Iris pigment epithelial cell (primary cell): ENCODE results near the gene WWOX.
"Not testable (repeated sequence)": the region's sequence is repeated elsewhere in the genome, so short reads cannot be mapped to it uniquely, and the experiment has no call there.

ENCODE experiments used
- DNase-seq: peaks from one replicate; pipeline ENCODE4 v3.0.0-alpha.2; 2011; ENCODE audit warnings: low read depth

WWOX gene

GRCh38 chr16:79036541-79036940, 937.1 kb downstream of the WWOX start:
- DNase-seq = no peak

DNA sequence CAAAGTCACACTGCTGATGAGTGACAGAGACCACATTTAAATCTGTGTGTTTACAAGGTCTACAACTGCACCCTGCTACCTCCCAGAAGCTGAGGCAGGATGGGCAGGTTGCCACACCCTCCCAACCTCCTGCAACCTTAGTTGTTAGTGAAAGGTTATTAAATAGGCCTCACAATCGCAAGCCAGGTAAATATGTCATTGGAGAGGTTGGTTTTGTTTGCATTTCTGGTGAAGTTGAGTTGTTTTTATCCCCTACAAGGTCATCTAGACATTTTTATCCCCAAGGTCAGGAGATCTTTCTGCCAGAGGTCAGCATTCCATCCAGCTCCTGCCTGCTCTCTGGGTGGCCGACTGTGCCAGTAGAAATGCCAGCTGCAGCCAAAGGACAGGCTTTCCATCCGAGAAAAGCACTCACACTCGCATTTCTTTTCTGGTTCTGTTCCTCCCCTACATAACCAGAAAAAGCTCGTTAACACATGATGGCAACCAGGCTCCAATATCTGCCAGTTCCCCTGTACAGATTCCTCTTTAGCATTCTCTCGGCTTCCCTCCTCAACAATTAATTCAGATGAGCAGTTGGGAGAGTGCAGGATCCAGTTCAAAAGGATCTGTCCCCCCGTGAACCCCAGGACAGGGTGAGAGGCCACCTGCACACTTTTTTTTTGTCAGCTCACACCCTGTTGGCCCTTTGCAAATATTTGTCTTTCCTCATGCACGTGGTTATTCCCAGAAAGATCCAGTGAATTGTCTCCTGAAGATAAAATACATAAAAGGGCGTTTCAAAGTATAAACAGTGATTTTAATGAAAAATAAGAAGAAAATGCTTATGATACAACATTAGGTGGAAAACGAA, 938.3 kb downstream of the WWOX start:
- DNase-seq = no peak

GRCh38 chr16:79041206-79041605, 941.8 kb downstream of the WWOX start:
- DNase-seq = no peak

DNA sequence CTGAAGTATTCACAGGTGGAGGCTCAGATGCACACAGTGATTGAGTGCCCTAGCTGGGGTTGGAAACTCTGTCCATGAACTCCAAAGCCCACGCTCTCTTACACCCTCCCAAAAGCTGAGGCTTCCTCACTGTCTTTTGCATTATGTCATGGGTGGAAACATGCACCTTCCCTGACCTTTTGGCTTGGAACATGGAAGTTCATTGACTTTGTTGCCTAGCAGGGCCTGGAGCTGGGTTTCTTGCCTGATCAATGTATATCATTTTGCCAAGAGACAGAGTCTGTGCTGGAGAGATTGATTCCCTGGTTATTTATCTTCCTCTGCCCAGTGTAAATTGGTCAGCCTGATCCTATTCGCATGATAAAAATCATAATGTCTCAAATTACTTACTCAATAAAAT, 942.7 kb downstream of the WWOX start:
- no peak for DNase-seq

DNA sequence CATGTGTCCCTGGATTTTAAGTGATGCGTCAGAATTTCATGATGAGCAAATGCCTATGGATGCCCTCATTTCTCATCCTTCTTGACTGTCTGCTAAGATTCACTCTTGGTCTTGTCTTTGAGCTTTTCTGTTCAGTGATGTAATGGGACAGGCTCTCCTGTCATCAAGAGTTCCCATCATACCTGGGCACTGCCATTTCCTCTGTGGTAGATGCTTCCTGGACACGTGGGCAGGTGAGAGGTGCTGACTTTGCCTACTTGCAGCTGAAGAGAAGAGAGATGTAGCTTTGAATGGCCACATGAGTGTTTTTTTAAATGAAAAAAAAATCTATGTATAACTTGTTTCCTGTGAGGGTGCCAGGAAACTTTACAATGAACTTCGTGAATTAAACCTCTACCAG, 943.4 kb downstream of the WWOX start:
- DNase-seq = no peak

- DNase-seq = no peak
Observed at GRCh38 chr16:79045191-79045590, 945.7 kb downstream of the WWOX start.

DNA sequence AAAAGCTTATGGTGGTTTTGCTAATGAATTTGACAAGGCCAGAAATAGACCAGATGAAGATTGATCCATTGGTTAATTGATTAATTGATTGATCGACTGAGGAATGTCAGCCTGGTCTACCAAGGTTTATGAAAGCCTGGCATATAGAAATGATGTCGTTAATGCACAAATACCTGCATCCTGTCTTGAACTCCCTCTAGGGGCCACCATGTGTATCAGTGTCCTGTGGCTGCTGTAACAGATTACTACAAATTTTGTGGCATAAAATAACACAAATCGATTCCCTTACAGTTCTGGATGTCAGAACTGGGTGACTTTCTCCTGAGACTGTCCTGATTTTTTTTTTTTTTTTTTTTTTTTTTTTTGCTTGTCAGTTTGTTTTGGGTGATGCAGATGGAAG, 947.9 kb downstream of the WWOX start:
- no peak for DNase-seq

DNA sequence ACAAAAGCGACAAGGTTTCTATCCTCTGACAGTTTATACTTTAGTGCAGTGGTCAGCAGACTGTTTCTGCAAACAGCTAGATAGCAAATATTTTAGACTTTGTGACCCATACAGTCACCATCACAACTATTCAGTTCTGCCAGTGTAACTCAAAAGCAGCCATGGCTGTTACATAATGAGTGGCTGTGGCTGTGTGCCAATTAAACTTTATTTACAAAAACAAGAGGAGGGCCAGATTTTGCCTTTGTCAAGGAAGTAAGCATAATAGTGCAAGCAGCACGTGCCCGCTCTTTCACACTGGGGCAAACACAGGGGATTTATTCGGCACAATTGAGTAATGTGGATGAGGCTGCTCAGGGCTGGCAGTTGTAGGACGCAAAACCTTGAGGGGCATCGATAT, 949.6 kb downstream of the WWOX start:
- DNase-seq = no peak

DNA sequence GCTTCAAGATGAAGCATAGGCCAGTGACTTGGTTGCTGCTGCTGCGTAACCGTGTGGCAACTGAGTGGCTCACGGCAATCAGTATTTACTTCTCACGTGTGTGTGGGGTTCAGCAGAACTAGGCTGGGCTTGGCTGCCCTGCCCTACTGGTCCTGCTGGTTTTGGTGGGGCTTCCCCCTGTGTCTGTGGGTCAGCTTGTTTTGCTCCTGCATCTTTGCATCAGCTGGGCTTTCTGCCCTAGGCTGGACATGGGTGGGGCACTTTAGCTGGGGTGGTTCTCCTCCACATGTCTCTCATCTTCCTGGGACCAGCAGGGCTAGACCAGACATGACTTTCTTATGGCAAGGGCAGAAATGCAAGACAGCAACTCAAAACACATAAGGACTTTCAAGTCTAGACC, 950.6 kb downstream of the WWOX start:
- DNase-seq = no peak

DNA sequence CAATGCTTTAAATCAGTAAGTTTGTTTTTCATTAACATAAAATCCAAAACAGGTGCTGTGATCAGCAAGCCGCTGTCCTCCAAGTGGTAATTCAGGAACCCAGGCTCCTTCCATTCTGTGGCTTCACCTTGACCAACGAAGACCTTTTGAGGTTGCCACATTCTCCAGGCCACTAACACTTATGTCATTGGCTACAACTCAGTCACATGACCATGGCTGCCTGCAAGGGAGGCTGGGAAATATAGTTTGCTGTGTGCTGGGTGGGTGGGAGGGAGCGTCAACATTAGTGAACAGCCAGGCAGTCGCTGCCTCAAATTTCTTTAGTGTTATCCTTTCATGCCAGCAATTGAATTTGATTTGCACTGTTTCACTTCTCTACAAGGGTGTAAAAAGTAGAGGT, 951.9 kb downstream of the WWOX start:
- DNase-seq = no peak

GRCh38 chr16:79052198-79052597, 952.7 kb downstream of the WWOX start:
- DNase-seq = not testable (repeated sequence)

DNA sequence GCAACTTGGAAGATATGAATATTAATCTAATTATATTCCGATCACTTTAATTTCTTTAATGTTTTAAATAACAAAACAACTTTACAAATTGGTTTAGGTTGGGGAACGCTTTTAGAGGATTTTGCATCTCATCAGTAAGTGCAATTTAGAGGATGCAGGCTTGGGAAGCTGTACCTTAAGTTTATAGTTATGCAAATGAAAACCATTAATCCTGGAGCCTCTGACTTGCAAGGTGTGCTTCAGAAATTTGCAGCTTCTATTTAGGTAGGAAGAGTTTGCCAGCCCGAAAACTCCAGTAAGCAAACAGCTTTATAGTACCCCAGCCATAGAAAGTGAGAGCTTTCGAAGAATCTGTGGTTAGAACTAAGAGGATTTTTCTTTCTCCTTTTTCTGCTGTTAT, 954.1 kb downstream of the WWOX start:
- DNase-seq = no peak

DNA sequence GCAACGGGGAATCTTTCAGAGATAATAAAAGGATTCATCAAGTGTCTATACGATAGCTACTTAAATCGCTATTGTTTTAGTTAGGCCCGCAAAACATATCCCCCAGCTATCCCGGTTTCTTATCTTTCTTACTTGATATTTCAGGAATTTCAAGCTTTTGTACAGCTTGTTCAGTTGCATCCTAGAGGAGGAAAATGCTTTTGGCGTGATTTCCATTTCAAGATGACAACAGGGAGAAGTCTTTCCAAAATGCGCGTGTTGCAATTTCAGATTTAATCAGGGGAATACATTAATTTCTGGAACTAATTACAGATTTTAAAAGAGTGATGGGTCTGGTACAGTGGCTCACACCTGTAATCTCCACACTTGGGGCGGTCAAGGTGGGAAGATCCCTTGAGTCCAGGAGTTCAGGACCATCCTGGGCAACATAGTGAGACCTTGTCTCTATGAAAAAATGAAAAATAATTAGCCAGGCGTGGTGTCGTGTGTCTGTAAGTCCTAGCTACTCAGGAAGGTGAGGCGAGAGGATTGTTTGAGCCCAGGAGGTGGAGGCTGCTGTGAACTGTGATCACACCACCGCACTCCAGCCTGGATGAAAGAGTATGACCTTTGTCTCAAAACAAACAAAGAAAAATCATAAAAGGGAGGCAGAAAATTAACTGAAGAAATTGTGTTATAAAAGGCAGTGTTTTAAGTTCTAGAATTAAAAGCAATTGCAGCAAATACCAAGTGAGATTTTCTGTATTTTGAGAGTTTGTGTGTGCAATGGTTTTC, 954.9 kb downstream of the WWOX start:
- DNase-seq = no peak

GRCh38 chr16:79055251-79055970, 956.0 kb downstream of the WWOX start:
- no peak for DNase-seq

DNA sequence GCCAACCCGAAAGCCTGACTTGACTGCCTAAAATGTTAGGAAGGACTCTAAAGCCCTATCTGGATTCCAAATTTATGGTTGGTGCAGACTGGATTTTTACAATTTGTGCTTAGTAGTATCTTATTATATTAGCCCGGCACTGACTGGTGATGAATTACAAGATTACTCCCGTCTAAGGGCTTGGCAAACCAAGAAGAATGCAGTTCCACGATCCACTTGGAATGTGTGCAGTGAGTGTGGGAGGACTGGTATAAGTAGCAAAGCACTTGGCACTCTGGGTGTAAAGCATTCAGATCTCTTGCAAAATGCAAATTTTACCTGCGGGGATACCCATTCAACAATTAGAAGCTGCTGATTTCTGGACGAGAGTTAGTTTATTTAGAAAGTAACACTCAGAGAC, 961.7 kb downstream of the WWOX start:
- no peak for DNase-seq

DNA sequence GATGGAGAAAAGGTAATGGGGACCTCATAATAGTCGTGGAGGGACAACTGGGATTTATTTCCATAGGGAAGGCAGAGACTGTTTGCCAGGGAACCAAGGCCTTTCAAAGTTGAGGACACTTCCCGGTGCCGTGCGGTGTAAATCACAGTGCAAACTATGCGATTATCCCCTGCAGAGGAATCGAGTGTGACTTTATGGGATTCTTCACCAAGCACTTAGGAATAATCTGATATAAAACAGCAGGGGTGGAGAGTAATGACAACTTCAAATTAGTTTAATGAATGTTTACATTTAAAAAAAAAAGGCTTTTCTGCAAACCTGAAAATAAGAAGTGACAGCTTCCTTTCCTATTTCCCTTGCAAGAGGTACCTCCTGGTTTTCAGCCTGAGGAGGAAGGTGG, 962.9 kb downstream of the WWOX start:
- DNase-seq = no peak

- DNase-seq = no peak
Observed at GRCh38 chr16:79062821-79063220, 963.4 kb downstream of the WWOX start.

GRCh38 chr16:79064256-79064972, 965.0 kb downstream of the WWOX start:
- DNase-seq = no peak

DNA sequence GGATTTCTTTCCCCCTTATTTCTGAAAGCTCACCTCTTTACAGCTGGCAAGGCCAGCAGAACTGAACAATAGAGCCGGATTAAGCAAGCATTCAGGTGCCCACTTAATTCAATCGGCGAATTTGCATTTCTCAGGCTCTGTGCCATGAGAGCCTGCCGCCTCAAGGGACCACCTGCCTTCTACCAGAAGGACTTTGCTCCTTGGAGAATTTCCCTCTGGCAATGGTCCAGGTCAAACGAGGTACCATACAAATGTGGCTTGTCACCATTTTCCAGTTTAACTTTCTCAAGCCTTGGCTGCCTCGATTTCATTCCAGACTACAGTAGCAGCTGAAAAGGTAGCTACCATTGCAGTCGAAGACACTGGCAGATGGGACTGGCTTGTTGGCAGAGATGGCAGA, 967.1 kb downstream of the WWOX start:
- DNase-seq = no peak

DNA sequence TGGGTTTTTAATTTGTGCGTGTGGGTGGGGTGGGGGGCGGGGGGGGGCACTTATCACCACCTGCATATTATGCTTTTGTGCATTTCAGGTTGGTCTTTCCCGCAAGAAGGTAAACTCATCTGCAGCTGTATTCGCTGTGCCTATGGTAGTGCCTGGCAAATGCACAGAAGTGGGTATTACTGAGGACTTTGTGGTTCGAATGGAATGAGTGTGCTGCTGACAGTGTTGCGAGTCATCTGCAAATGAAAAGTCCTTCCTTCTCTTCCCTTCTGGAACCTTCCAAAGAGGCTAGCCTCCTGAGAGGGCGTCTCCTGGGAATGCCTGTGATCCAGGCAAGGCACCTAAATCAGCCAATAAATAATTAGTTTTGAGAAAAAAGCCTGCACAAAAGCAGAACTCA, 968.1 kb downstream of the WWOX start:
- DNase-seq = peak; percentile 3

DNA sequence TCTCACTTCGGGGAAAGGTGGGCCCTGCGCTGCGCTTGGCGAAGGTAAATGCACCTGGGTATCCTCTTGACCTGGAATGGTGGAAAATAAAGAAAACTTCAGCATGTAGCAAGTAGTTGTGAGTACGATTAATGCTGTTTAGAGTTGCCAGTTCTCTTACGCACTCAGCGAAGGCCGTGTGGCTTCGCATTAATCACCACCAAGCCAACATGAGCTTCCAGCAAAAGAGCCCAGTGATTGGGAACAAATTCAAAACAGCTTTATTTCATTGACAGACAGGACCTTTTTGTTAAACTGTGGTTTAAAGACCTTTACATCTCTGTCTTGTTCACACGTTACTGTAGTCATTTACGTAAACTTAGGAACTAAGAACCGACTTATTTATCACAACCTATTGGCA, 969.7 kb downstream of the WWOX start:
- DNase-seq = no peak

DNA sequence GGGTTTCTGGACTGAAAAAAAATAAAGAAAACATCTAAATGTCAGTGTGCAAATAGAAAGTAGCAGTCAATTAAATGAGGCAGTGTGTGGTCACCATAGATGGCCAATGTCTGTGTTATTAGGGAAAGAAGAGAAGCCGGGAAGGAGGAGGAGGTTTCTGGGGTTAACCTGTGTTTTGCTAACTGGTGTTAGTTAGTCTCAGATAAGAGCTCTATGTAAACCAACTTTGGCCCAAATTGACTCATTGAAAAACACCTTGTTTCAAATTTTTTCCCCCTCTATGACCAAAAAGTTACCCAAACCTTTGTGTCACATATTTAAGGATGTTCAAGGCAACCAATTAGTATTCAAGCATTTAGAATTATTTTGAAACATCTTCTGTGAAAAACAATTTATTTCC, 970.2 kb downstream of the WWOX start:
- no peak for DNase-seq
